GM21423 (cell line): Measurements from ENCODE around the gene BRD3OS.
"Not testable (repeated sequence)": the region's sequence is repeated elsewhere in the genome, so short reads cannot be mapped to it uniquely, and the experiment has no call there.

ENCODE experiments used
- ATAC-seq: cut with Tn5 transposase; IDR thresholded peaks from one replicate; pipeline ENCODE4 v1.9.1; 2021; ENCODE audit warnings: mild to moderate bottlenecking, moderate library complexity; ENCODE audit not compliant: unreplicated experiment

BRD3OS gene

GRCh38 chr9:134061688-134062371 lies 36.5 kb downstream of the BRD3OS start:
- ATAC-seq, result no peak

GRCh38 chr9:134062461-134063087 lies 37.3 kb downstream of the BRD3OS start:
- ATAC-seq, result no peak

- ATAC-seq, result no peak
Measured at GRCh38 chr9:134063088-134063570, 37.8 kb downstream of the BRD3OS start.

- ATAC-seq, result no peak
Measured at GRCh38 chr9:134063571-134064450, 38.5 kb downstream of the BRD3OS start.

- ATAC-seq, result no peak
Measured at GRCh38 chr9:134064711-134065110, 39.4 kb downstream of the BRD3OS start.

GRCh38 chr9:134065612-134066419 lies 40.5 kb downstream of the BRD3OS start:
- ATAC-seq, result no peak

GRCh38 chr9:134066526-134066912 lies 41.2 kb downstream of the BRD3OS start:
- no peak for ATAC-seq

- ATAC-seq, result peak; percentile 3
Measured at GRCh38 chr9:134066913-134067851, 41.9 kb downstream of the BRD3OS start.

- ATAC-seq, result peak; percentile 74
Measured at GRCh38 chr9:134067904-134068743, 42.8 kb downstream of the BRD3OS start, which contains the start of gene BRD3. Gene BRD3 (minus strand): TSS chr9:134068026. CDS start chr9:134053477, 14,549 bp downstream.

- ATAC-seq, result no peak
Measured at GRCh38 chr9:134068744-134069479, 43.6 kb downstream of the BRD3OS start.

GRCh38 chr9:134069480-134070399 lies 44.5 kb downstream of the BRD3OS start:
- ATAC-seq, result no peak

- no peak for ATAC-seq
Measured at GRCh38 chr9:134071149-134071548, 45.9 kb downstream of the BRD3OS start.

- not testable (repeated sequence) for ATAC-seq
Measured at GRCh38 chr9:134072683-134073082, 47.4 kb downstream of the BRD3OS start.

- ATAC-seq, result no peak
Measured at GRCh38 chr9:134073500-134073899, 48.2 kb downstream of the BRD3OS start.

- ATAC-seq, result not testable (repeated sequence)
Measured at GRCh38 chr9:134075689-134076088, 50.4 kb downstream of the BRD3OS start.

GRCh38 chr9:134076644-134077043 lies 51.4 kb downstream of the BRD3OS start:
- ATAC-seq, result no peak
